Measurements from ENCODE around the gene LRRC18.

LRRC18 gene

GRCh38 chr10:48910548-48910947 lies 29.1 kb downstream of the LRRC18 start:
- no peak for DNase-seq (ENCODE audit: low read depth, low spot score)

- no peak for DNase-seq (ENCODE audit: low read depth, low spot score)
Observed at GRCh38 chr10:48907730-48908129, 31.9 kb downstream of the LRRC18 start.

DNA sequence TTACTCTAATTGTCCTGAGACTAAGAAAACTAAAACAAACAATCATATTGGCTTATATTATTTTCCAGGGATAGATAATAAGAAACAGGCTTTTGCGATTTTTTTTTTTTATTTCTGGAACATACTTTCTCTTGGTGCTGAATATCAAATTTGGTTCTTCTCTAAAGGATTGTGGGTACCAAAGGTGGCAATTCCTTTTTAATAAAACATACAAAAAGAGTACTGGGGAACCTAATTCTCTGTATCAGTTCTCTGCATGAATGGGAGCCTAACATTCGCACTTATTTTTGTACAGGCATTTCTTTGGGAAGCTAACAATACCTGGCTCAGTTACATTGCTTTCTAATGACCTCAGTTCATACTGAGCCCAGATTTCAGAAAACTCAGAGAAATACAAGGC lies 32.8 kb downstream of the LRRC18 start:
- DNase-seq (ENCODE audit: low read depth, low spot score), result no peak

DNA sequence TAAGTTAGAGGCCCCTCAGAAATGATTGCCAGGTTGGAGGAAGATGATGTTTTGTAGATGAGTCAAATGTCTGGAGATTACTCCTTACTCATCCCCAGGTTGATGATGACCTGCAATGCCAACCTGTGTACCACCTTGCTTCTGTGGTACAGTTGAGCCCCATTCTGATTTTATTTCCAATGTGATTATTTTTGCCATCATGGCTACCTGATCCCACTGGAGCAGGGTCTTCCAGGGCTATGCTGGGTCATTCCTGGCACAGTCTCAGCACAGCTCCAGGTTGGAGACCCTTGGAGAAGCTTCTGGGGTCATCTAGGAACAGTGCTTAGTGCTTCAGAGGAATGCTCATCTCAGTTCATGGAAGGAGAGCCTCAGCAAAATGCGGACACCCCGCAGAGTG lies 34.3 kb downstream of the LRRC18 start:
- no peak for DNase-seq (ENCODE audit: low read depth, low spot score)

GRCh38 chr10:48904861-48905260 lies 34.8 kb downstream of the LRRC18 start:
- DNase-seq (ENCODE audit: low read depth, low spot score), result no peak

- DNase-seq (ENCODE audit: low read depth, low spot score), result no peak
Observed at GRCh38 chr10:48903151-48903550, 36.5 kb downstream of the LRRC18 start.

DNA sequence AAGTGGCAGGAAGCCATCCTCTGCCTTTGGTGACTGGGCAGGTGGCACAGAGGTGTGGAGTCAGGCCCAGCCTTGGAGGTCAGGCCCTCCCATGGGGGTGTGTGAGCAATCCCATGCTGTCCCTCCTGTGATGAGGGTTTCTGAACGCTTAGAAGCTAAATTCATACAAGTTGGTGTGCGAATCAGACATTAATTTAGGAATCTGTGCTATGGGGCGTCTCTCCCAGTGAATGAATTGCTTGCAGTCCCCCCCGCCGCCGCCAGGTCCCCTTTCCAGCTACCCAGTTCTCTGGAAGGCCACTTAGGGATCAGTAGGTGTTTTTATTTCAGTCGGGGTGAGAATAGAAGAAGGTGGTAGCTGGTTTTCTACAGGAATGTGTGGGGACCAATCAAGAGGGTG lies 37.5 kb downstream of the LRRC18 start:
- no peak for DNase-seq (ENCODE audit: low read depth, low spot score)

- DNase-seq (ENCODE audit: low read depth, low spot score), result no peak
Observed at GRCh38 chr10:48901319-48901718, 38.3 kb downstream of the LRRC18 start.

- no peak for DNase-seq (ENCODE audit: low read depth, low spot score)
Observed at GRCh38 chr10:48900371-48900801, 39.3 kb downstream of the LRRC18 start.

- no peak for DNase-seq (ENCODE audit: low read depth, low spot score)
Observed at GRCh38 chr10:48899781-48900180, 39.9 kb downstream of the LRRC18 start.

DNA sequence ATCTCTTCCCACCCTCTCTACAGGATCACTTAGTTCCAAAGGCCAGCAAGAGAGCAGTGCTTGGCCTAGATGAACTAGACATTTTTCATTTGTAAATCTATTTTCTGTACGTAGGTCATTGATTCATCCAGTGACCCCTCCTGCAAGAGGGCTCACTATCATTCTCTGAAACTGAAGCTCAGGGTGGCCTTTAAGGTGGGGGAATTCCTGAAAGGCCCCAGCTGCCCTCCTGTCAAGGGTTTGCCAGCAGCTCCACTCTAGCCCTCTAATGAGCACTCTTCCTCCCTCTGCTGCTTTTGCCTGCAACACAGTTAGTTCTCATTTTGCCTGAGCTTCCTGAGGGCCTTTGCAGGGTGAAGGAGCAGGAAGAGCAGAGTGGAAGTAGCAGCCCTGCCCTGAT lies 41.2 kb downstream of the LRRC18 start:
- no peak for DNase-seq (ENCODE audit: low read depth, low spot score)

GRCh38 chr10:48897441-48897790 lies 42.2 kb downstream of the LRRC18 start:
- no peak for DNase-seq (ENCODE audit: low read depth, low spot score)

GRCh38 chr10:48896756-48897440 lies 42.7 kb downstream of the LRRC18 start:
- DNase-seq (ENCODE audit: low read depth, low spot score), result no peak

- DNase-seq (ENCODE audit: low read depth, low spot score), result no peak
Observed at GRCh38 chr10:48895803-48896195, 43.8 kb downstream of the LRRC18 start.

DNA sequence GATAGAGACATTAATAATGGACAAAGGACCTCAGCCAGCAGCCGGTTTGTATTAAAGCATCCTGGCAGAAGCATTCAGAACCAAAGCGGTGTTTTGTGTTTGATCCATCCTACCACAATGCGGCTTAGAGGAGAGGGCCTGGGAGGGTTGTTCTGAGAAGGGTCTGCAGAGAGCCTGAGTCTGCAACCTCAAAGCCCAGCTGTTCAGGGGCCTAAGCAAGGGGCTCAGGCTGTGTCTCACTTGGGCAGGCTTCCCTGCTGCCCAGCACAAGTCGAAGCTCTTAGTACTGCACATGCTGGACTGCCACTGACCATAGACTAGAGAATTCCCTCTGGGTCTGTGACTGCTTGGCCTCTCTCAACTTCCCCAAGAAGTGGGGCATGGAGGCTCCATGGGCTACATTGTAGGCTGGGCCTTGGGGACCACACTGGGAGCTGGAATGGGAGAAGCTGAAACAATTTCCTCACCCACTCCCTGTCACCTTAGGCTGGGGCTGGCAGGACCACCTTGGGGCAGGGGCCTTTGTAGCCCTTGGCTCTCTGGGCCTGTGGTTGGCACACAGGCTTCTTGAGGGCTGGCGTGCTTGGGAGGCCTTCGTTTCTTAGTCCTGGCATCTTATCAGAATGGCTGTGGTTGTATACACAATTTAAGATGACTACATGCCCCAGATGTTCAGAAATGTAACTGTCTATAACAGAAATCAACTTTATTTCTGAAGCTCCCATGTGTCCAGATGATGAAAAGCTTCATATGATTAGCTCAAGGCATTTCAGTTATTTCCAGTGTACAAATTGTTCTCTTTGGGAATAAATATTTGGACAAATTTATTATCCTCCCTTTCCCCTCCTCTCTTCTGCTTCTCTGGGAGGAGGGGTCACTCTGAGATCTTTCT lies 44.5 kb downstream of the LRRC18 start:
- DNase-seq (ENCODE audit: low read depth, low spot score), result no peak

DNA sequence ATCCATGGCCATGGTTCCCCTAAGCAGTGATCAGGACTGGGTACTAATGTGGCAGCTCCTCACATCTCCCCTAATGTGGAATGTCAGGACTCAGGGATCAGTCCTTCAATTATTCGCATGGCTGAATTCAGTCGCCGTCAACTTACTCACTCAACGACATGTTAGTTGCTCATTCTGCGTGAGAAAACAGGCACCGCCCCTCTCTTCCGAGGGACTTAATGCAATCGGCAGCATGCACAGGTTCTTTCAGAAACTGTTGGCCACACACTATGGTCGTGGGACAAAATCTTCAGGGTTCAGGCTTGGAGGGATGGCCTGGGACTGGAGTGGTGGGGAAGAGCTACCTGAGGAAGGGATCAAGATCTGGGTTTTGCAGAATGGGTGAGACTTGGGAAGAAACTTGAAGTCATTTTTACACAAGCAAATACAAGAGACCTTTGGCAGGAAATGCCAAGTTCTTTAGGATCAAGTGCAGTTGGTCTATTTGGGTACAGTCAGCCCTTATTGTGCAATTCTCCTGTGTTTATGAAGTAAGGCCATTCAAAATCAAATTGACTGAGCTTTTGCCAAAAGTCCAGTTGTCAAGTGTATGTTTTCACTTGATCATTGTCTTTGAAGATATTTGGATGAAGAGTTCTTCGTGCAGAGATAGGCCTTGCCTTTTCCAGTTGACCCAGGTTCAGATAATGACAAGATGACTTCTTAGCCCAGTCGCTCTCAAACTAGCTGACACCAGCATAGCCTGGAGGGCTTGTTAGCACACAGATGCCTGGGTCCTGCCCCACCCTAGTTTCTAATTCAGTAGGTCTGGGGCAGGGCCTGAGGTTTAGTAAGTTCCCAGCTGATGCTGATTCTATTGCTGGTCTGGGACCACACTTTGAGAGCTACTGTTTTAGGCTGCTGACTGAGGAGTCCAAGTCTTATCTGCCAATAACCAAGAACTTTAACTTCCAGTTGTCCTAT lies 48.5 kb downstream of the LRRC18 start:
- no peak for DNase-seq (ENCODE audit: low read depth, low spot score)

GRCh38 chr10:48887982-48888381 lies 51.7 kb downstream of the LRRC18 start:
- no peak for DNase-seq (ENCODE audit: low read depth, low spot score)

GRCh38 chr10:48885376-48885775 lies 54.3 kb downstream of the LRRC18 start:
- peak; percentile 12 for DNase-seq (ENCODE audit: low read depth, low spot score)

DNA sequence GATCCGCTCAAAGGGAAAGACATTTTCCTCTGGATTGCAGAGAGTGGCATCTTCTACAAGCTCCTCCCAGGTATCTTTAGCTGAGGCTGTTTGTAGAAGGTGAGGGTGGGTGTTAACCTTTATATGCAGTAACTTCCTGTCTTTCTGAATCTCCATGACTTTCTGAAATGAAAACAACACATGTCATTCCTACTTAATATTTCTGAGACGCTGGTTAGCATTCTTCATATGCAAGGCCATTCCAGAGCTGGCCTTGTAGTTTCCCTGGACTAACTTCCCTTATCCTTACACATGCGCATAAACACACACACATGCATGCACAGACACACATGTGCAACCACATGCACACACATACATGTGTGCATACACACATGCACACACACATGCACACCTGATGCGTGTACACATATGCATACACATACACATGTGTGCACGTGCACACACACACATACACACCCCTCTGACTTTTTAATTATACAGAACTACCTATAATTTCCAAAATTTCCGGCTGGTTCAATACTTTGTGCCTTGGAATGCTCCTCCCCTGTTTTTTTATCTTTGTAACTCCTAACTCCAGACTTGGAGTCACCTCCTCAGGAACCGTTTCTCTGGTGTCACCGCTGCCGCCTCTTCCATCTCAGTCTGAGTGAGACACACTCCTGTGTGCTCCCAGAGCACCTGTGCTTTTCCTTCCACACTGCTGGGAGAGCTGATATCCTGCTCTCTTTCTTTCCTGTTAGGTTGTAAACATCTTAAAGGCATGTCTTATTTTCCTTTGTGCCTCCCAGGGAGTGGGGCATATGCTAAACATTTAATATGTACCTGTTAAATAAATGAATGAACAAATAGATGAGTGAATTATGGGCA lies 55.2 kb downstream of the LRRC18 start:
- no peak for DNase-seq (ENCODE audit: low read depth, low spot score)

GRCh38 chr10:48883701-48884100 lies 55.9 kb downstream of the LRRC18 start:
- DNase-seq (ENCODE audit: low read depth, low spot score), result no peak

DNA sequence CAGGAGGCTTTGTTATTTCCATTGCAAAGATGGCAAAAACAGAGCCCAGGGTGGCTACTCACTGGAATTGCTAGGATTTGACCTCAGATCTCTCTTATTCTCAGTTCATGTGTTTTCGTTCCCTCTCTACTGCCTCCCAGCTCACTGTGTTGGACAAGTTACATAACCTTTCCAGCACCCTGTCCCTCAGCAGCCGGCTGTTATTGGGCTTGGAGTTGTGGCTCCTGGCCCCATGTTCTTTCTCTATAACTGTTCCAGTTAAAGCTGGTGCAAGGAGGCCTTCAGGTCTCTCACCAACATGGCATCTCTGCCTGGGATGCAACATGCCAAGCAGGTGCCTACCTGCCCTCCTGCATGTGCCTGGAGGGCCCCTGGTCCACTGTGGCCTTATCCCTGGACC lies 56.8 kb downstream of the LRRC18 start:
- no peak for DNase-seq (ENCODE audit: low read depth, low spot score)

All from astrocyte of the hippocampus (primary cell).